ENCODE measurements around the gene PCDH18. TPM values are rescaled to one million over a fixed set of nuclear protein-coding genes. Genes with fewer than 3 reads are reported as not detected.
A peak's percentile ranks its signal among the peaks of the same experiment; 100 is the strongest.

The PCDH18 gene
- total and polyA plus RNA-seq, 7 donors: 1.8 to 108 (median 64.6) TPM

DNA sequence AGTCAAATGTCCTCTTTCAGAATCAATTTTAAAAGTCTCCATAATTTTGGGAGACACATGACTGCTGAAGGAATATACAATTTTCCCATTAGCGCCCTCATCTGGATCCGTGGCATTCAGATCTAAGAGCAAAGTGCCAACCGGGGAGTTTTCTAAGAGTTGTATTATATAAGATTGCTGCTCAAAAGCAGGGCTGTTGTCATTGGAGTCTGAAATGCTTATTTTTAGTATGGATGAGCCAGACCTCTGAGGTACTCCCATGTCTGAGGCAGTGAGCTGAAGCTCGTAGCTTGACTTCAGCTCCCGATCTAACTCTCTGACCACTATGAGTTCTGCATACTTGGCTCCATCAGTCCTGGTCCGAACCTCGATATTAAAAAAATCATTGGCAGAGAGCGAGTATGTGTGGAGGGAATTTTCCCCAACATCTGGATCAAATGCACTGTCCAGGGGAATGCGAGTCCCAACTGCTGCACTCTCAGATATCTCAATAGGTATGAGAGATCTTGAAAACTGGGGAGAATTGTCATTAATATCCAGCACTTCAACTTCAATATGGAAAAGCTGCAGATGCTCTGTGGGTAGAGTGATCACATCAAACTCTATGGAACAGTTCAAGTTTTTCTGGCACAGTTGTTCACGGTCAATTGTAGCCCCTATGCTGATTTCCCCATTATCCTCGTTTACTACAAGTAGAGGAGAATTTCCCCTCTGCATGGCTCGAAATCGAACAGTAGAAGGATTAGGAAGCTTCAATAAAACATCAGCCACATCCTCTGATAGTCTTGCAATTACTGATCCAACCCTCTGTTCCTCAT lies 917 bp downstream of the PCDH18 start:
- WGBS, 2 donors: 24 to 33% methylated on average over 13 of the region's 13 CpGs
- H3K4me3 ChIP-seq: peak overlapping the region; percentile 52 to 70 (median 63)
- no peak for DNase-seq
- TF ChIP-seq, protein P1, sequence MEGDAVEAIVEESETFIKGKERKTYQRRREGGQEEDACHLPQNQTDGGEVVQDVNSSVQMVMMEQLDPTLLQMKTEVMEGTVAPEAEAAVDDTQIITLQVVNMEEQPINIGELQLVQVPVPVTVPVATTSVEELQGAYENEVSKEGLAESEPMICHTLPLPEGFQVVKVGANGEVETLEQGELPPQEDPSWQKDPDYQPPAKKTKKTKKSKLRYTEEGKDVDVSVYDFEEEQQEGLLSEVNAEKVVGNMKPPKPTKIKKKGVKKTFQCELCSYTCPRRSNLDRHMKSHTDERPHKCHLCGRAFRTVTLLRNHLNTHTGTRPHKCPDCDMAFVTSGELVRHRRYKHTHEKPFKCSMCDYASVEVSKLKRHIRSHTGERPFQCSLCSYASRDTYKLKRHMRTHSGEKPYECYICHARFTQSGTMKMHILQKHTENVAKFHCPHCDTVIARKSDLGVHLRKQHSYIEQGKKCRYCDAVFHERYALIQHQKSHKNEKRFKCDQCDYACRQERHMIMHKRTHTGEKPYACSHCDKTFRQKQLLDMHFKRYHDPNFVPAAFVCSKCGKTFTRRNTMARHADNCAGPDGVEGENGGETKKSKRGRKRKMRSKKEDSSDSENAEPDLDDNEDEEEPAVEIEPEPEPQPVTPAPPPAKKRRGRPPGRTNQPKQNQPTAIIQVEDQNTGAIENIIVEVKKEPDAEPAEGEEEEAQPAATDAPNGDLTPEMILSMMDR (IDR thresholded peaks at IDR 0.05): peak in 2 of 4 experiments; percentile 22 to 56
- TF ChIP-seq POLR2A (IDR thresholded peaks at IDR 0.05) (no peak), POLR2AphosphoS5 (IDR thresholded peaks at IDR 0.05) (peak in 2 of 4 donors; percentile 18 to 29)
- no peaks in the 10 kb centered on the region for H3K9me3 ChIP-seq
- H3K27ac ChIP-seq: peak overlapping the region; percentile 80 to 87 (median 85)
- intact Hi-C loops (cut with DNase I): loop anchor here (5.0 to 10.0 kb wide), 8 partner anchors 81 to 1153 kb away; no protein-coding TSS in a partner anchor
- H3K36me3 ChIP-seq: no peaks in the 10 kb centered on the region
- H3K4me1 ChIP-seq: peaks cover 0 to 22% (median 15%) of the 10 kb centered on the region in 4 donors
- no peaks in the 10 kb centered on the region for H3K27me3 ChIP-seq

DNA sequence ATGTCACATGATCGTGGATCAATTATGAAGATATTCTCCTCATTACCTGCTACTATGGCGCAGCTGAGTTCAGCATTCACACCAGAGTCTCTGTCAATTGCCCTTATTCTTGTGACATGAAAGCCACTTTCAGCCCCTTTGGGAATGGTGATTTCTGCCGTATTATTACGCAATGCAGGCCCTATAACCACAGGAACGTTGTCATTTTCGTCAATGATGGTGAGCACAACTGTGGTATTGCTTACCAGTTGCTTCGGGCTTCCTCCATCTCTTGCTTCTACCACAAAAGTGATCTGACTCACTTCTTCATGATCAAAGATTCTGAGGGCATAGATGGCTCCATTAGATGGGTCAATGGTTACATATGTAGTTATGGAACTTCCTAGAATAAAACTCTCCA lies 2.1 kb downstream of the PCDH18 start:
- 71 to 80% methylated on average over 7 of the region's 7 CpGs for WGBS, 2 donors
- no peak for DNase-seq
- Histone ChIP-seq H3K4me1 (peaks cover 0 to 34% (median 24%) of the 10 kb centered on the region in 4 donors), H3K27me3 (no peaks in the 10 kb centered on the region), H3K9me3 (no peaks in the 10 kb centered on the region), H3K4me3 (peak overlapping the region; percentile 52 to 70 (median 63)), H3K36me3 (no peaks in the 10 kb centered on the region), H3K27ac (peak overlapping the region; percentile 80 to 87 (median 85))
- intact Hi-C loops (cut with DNase I): loop anchor here (5.0 to 10.0 kb wide), 8 partner anchors 82 to 1155 kb away; no protein-coding TSS in a partner anchor
- TF ChIP-seq, protein P1 (IDR thresholded peaks at IDR 0.05): no peak
- TF ChIP-seq POLR2AphosphoS5 (IDR thresholded peaks at IDR 0.05) (peak in 1 of 4 donors; percentile 26), EP300 (IDR thresholded peaks at IDR 0.05) (no peak)

DNA sequence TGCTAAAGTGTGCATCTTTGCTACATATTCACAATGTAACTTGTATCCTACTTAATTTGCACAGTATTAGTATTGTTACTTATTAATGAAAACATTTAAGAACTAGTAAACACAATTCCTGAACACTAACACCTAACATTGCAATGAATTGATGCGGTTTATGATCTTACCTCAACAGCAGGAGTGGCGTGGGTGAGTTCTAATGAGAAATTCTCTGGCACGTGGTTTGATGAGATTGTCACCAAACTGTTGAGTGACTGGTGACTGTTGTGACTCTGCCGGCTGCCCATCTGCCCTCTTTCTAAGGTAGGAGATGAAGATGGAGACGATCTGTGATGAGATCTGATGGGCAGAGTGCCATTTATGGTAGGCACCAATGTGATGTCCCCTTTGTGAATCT lies 2.9 kb downstream of the PCDH18 start:
- H3K27ac ChIP-seq: peak overlapping the region; percentile 80 to 87 (median 85)
- DNase-seq: no peak
- TF ChIP-seq POLR2A (IDR thresholded peaks at IDR 0.05) (no peak), EP300 (IDR thresholded peaks at IDR 0.05) (no peak), POLR2AphosphoS5 (IDR thresholded peaks at IDR 0.05) (no peak)
- TF ChIP-seq, protein P1 (IDR thresholded peaks at IDR 0.05): no peak
- H3K4me1 ChIP-seq: peaks cover 0 to 41% (median 31%) of the 10 kb centered on the region in 4 donors
- H3K9me3 ChIP-seq: no peaks in the 10 kb centered on the region
- WGBS, 2 donors: 64 to 69% methylated on average over 5 of the region's 5 CpGs
- intact Hi-C loops (cut with DNase I): no loop called here
- H3K36me3 ChIP-seq: peaks cover 0 to 7% (median 0%) of the 10 kb centered on the region in 4 donors
- peak overlapping the region; percentile 52 to 70 (median 63) for H3K4me3 ChIP-seq
- no peaks in the 10 kb centered on the region for H3K27me3 ChIP-seq

DNA sequence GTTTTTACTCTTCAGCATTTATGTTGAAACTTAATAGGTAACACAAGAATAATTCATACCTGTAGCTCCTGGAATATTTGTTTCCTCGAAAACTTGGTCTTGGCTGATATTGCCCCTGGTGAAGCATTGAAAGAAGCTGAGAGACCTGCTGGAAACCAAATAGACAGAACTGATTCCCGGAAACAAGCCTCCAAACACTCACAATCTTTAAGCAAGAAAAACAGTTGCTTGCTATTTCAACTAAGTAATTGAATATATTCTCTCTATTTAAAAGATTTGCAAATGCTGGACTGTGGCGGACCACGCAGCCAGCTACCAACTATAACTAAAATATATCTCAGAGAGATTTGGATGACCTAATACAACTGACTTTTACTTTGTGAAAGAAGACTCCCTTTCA lies 3.6 kb downstream of the PCDH18 start:
- intact Hi-C loops (cut with DNase I): no loop called here
- peak overlapping the region; percentile 80 to 87 (median 85) for H3K27ac ChIP-seq
- TF ChIP-seq POLR2AphosphoS5 (IDR thresholded peaks at IDR 0.05): no peak
- TF ChIP-seq EP300 (IDR thresholded peaks at IDR 0.05): no peak
- no peak for TF ChIP-seq POLR2A (IDR thresholded peaks at IDR 0.05)
- TF ChIP-seq, protein P1 (IDR thresholded peaks at IDR 0.05): no peak

More for the DNA sequence above, 3.6 kb downstream of the PCDH18 start:
- Histone ChIP-seq H3K36me3 (peaks cover 0 to 14% (median 0%) of the 10 kb centered on the region in 4 donors), H3K9me3 (no peaks in the 10 kb centered on the region), H3K27me3 (no peaks in the 10 kb centered on the region), H3K4me1 (peaks cover 0 to 47% (median 36%) of the 10 kb centered on the region in 4 donors), H3K4me3 (peak overlapping the region; percentile 52 to 70 (median 63))
- WGBS, 2 donors: 72 to 76% methylated on average over 4 of the region's 4 CpGs
- DNase-seq: no peak

Measured in sigmoid colon (tissue), 7 donors.